ENCODE measurements around the gene ZNF205.
A peak's percentile ranks its signal among the peaks of the same experiment; 100 is the strongest.

GRCh38 chr16:3123986-3124886 is 11.8 kb downstream of the ZNF205 start:
- TF ChIP-seq EZH2 (IDR thresholded peaks at IDR 0.05; ENCODE audit: low read depth, unreplicated experiment) (no peak), CTCF (conservative IDR thresholded peaks at IDR 0.05; ENCODE audit: low read depth in 2 of 2) (peak in 1 of 2 experiments; percentile 39; a peak in 3 of 4 replicates), POLR2AphosphoS5 (IDR thresholded peaks at IDR 0.05; ENCODE audit: low read depth) (peak; percentile 73), REST (IDR thresholded peaks at IDR 0.05; ENCODE audit: unreplicated experiment) (no peak), CREB1 (CRISPR knock-in tag; IDR thresholded peaks at IDR 0.05; ENCODE audit: low read depth) (peak; percentile 76), JUNB (IDR thresholded peaks at IDR 0.05; ENCODE audit: unreplicated experiment) (no peak), ETS1 (IDR thresholded peaks at IDR 0.05) (0 out of 2 replicates have a peak, but pooled peaks have one; percentile 15), EZH2phosphoT487 (IDR thresholded peaks at IDR 0.05; ENCODE audit: unreplicated experiment) (no peak), ZNF331 (CRISPR knock-in tag; IDR thresholded peaks at IDR 0.05; ENCODE audit: low read depth) (no peak), ZNF462 (CRISPR knock-in tag; IDR thresholded peaks at IDR 0.05) (no peak)
